Ovary (tissue), 3 donors: ENCODE measurements around the gene ADGRV1.

Source experiments
- CTCF ChIP-seq, 3 donors: fragments of 450-650 bp in 2 of 3; fragments of 200-600 bp in 1 of 3; IDR thresholded peaks; one replicate each; pipeline versions ENCODE4 v1.5.1 to v1.8.0; 2016 to 2022; ENCODE audit warnings: antibody characterized with exemption in 3 of 3, mild to moderate bottlenecking in 1 of 3
- POLR2A ChIP-seq: fragments of 450-650 bp; IDR thresholded peaks from one replicate; pipeline ENCODE4 v1.6.1; 2017; ENCODE audit warnings: antibody characterized with exemption, mild to moderate bottlenecking, moderate library complexity
- donor health status: DM: no; HTN: no; CAD: no.

GRCh38 chr5:90997082-90997481 is 438.5 kb downstream of the ADGRV1 start:
- TF ChIP-seq CTCF (IDR thresholded peaks at IDR 0.05): no peak
- TF ChIP-seq POLR2A: no peak
